H9 (cell line): ENCODE measurements around the gene AP2A2. TPM values are rescaled to one million over a fixed set of nuclear protein-coding genes. Genes with fewer than 3 reads are reported as not detected.

Source experiments
- DNase-seq: peaks from one replicate; pipeline ENCODE4 v3.0.0-alpha.2; 2017
- H2AFZ ChIP-seq: one replicate; pipeline ENCODE4 v1.6.1; 2013; ENCODE audit warnings: mild to moderate bottlenecking, low read length, control low read depth, moderate library complexity
- H2AK5ac ChIP-seq: 2 replicates; pipeline ENCODE4 v1.6.1; 2013; ENCODE audit warnings: low read length, control low read depth, mixed read lengths; ENCODE audit not compliant: insufficient read length
- H2BK120ac ChIP-seq: one replicate; pipeline ENCODE4 v1.6.1; 2013; ENCODE audit warnings: low read depth, mild to moderate bottlenecking, low read length, control low read depth, inconsistent platforms; ENCODE audit not compliant: poor library complexity, severe bottlenecking
- H2BK12ac ChIP-seq: 2 replicates; pipeline ENCODE4 v1.6.1; 2013; ENCODE audit warnings: low read length, control low read depth, mixed read lengths, low read depth; ENCODE audit not compliant: insufficient read length
- H2BK15ac ChIP-seq: 2 replicates; pipeline ENCODE4 v1.6.1; 2013; ENCODE audit warnings: low read depth, low read length, control low read depth
- H2BK20ac ChIP-seq: one replicate; pipeline ENCODE4 v1.6.1; 2013; ENCODE audit warnings: low read depth, mild to moderate bottlenecking, low read length, control low read depth, inconsistent platforms; ENCODE audit not compliant: poor library complexity, severe bottlenecking
- H2BK5ac ChIP-seq: 2 replicates; pipeline ENCODE4 v1.6.1; 2013; ENCODE audit warnings: low read length, control low read depth, mixed read lengths; ENCODE audit not compliant: insufficient read length
- H3K14ac ChIP-seq: 2 replicates; pipeline ENCODE4 v1.6.1; 2013; ENCODE audit warnings: low read length, control low read depth; ENCODE audit not compliant: insufficient read depth
- H3K18ac ChIP-seq: 2 replicates; pipeline ENCODE4 v1.6.1; 2013; ENCODE audit warnings: low read depth, mild to moderate bottlenecking, mixed read lengths, low read length, control low read depth; ENCODE audit not compliant: insufficient read length
- H3K23ac ChIP-seq: 2 replicates; pipeline ENCODE4 v1.6.1; 2013; ENCODE audit warnings: low read length, control low read depth, mixed read lengths, low read depth; ENCODE audit not compliant: insufficient read length
- H3K23me2 ChIP-seq: 2 replicates; pipeline ENCODE4 v1.6.1; 2013; ENCODE audit warnings: low read depth, mild to moderate bottlenecking, mixed read lengths, low read length, control low read depth; ENCODE audit not compliant: insufficient read length, poor library complexity, severe bottlenecking
- H3K27ac ChIP-seq: 2 replicates; pipeline ENCODE4 v1.5.1; 2013; ENCODE audit warnings: low read length, control low read depth, mixed read lengths, low read depth; ENCODE audit not compliant: insufficient read length
- H3K27me3 ChIP-seq: 2 replicates; pipeline ENCODE4 v1.6.1; 2013; ENCODE audit warnings: low read length, control low read depth, inconsistent platforms; ENCODE audit not compliant: insufficient read depth
- H3K4ac ChIP-seq: 2 replicates; pipeline ENCODE4 v1.6.1; 2013; ENCODE audit warnings: low read depth, mild to moderate bottlenecking, control low read depth, inconsistent platforms, low read length, moderate library complexity
- H3K4me1 ChIP-seq: 2 replicates; pipeline ENCODE4 v1.6.1; 2013; ENCODE audit warnings: low read length, control low read depth, inconsistent platforms; ENCODE audit not compliant: insufficient read depth
- H3K4me2 ChIP-seq: 2 replicates; pipeline ENCODE4 v1.6.1; 2013; ENCODE audit warnings: low read length, control low read depth, mixed read lengths; ENCODE audit not compliant: insufficient read length, insufficient read depth
- H3K56ac ChIP-seq: 2 replicates; pipeline ENCODE4 v1.6.1; 2013; ENCODE audit warnings: low read depth, mild to moderate bottlenecking, mixed read lengths, low read length, control low read depth; ENCODE audit not compliant: insufficient read length
- H3K79me1 ChIP-seq: 2 replicates; pipeline ENCODE4 v1.6.1; 2013; ENCODE audit warnings: low read depth, mild to moderate bottlenecking, moderate library complexity, low read length, control low read depth, inconsistent platforms; ENCODE audit not compliant: insufficient read depth, poor library complexity, severe bottlenecking
- H3K79me2 ChIP-seq: 2 replicates; pipeline ENCODE4 v1.6.1; 2013; ENCODE audit warnings: low read length, control low read depth, inconsistent platforms; ENCODE audit not compliant: insufficient read depth
- H3K9ac ChIP-seq: 2 replicates; pipeline ENCODE4 v1.6.1; 2013; ENCODE audit warnings: low read length, control low read depth, mixed read lengths; ENCODE audit not compliant: insufficient read length; ENCODE audit errors: extremely low read depth
- H3K9me3 ChIP-seq: one replicate; pipeline ENCODE4 v1.6.1; 2013; ENCODE audit warnings: low read depth, low read length, inconsistent platforms; ENCODE audit not compliant: control insufficient read depth
- H3T11ph ChIP-seq: one replicate; pipeline ENCODE4 v1.6.1; 2013; ENCODE audit warnings: mild to moderate bottlenecking, low read length, control low read depth, inconsistent platforms
- H4K20me1 ChIP-seq: one replicate; pipeline ENCODE4 v1.6.1; 2013; ENCODE audit not compliant: control insufficient read depth, insufficient read length, insufficient read depth
- H4K5ac ChIP-seq: 2 replicates; pipeline ENCODE4 v1.6.1; 2013; ENCODE audit warnings: low read depth, mild to moderate bottlenecking, mixed read lengths, low read length, control low read depth; ENCODE audit not compliant: insufficient read length
- H4K8ac ChIP-seq: replicated peaks from 2 replicates; pipeline ENCODE4 v1.6.1; 2013; ENCODE audit warnings: low read length, control low read depth, mixed read lengths, low read depth; ENCODE audit not compliant: insufficient read length
- H4K91ac ChIP-seq: 2 replicates; pipeline ENCODE4 v1.6.1; 2013; ENCODE audit warnings: low read depth, mild to moderate bottlenecking, moderate library complexity, mixed read lengths, low read length, control low read depth; ENCODE audit not compliant: insufficient read length
- H3K27ac Mint-ChIP-seq, 3 experiments: 2 replicates in 2 of 3; 3 replicates in 1 of 3; pipeline ENCODE4 v1.8.0; 2020 to 2021; ENCODE audit warnings: mixed read lengths in 3 of 3, mild to moderate bottlenecking in 1 of 3, moderate library complexity in 1 of 3
- H3K27me3 Mint-ChIP-seq: 2 replicates; pipeline ENCODE4 v1.8.0; 2021; ENCODE audit warnings: low read depth, mild to moderate bottlenecking, moderate library complexity, mixed read lengths
- H3K36me3 Mint-ChIP-seq, 3 experiments: 2 replicates in 2 of 3; 3 replicates in 1 of 3; pipeline ENCODE4 v1.8.0; 2020 to 2021; ENCODE audit warnings: low read depth in 3 of 3, mixed read lengths in 3 of 3; ENCODE audit not compliant: insufficient read depth in 1 of 3
- H3K4me1 Mint-ChIP-seq, 2 experiments: 2 replicates each; pipeline ENCODE4 v1.8.0; 2020; ENCODE audit warnings: mixed read lengths in 2 of 2
- H3K4me3 Mint-ChIP-seq, 2 experiments: 2 replicates in 1 of 2; 3 replicates in 1 of 2; pipeline ENCODE4 v1.8.0; 2020 to 2021; ENCODE audit warnings: mild to moderate bottlenecking in 2 of 2, mixed read lengths in 2 of 2, moderate library complexity in 1 of 2
- H3K9me3 Mint-ChIP-seq, 2 experiments: 2 replicates in 1 of 2; 3 replicates in 1 of 2; pipeline ENCODE4 v1.8.0; 2020; ENCODE audit warnings: mild to moderate bottlenecking in 2 of 2, mixed read lengths in 2 of 2, moderate library complexity in 1 of 2
- CTCF ChIP-seq: fragments of 200-600 bp; sonication (generic); conservative IDR thresholded peaks from 3 replicates; pipeline ENCODE4 v1.8.0; 2021; ENCODE audit warnings: antibody characterized with exemption, mild to moderate bottlenecking
- WGBS: extraction: QIAGEN DNeasy Blood & Tissue Kit; methylation state at CpG from one replicate; pipeline ENCODE4 v1.1.7; 2013; ENCODE audit warnings: missing lambda C conversion rate, low lambda C conversion rate, mixed read lengths; ENCODE audit not compliant: insufficient read length; ENCODE audit errors: extremely low coverage; 5-methylcytosine and 5-hydroxymethylcytosine counted together
- total RNA-seq: library from RNA; stranded (reverse); gene quantifications from 2 replicates; pipeline ENCODE4 v1.2.1, GENCODE V29; 2021

Gene AP2A2
- total RNA-seq, 1 experiment from 2014 or later, result 53.7 TPM

DNA sequence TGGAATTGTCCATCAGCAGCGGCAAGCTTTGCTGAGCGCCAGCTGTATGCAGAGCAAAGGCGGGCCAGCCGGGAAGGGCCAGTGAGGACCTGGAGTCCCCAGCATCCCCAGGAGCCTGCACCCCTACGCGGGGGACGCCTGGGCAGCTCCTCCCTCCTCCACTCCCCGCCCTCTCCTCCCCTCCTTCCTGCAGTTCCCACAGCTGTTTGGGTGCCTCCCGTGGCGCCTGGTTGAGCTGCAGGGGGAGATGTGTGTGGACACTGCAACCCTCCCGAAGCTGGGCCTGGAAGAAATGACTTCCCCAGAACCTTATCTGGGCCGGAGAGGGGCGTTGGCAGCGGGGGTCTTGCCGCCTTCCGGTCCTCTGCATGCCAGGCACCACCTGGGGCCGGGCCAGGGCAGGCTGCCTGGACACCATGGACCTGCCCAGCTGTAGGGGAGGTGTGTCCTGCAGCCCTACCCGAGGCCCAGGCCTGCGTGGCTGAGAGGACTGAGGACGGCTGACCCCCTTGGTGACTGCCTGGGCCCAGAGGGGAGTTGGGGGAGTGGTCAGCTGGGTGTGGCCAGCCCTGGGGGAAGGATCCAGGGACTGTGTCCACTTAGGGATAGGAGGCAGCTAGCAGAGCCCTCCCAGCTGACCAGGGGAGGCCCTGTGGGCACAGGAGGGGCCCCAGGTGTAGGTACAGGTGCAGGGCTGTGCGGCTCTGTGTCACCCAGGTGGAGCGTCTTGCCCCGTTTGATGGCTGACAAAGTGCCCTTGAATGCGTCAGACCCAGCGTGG lies 127.6 kb downstream of the AP2A2 start:
- H2AFZ ChIP-seq, result no peak overlapping the region
- no peak overlapping the region for H3K27ac Mint-ChIP-seq
- no peaks in the 10 kb centered on the region for H3K23me2 ChIP-seq
- no CpG with 5 or more reads among the region's 25 CpGs for WGBS
- H3K18ac ChIP-seq, result no peak overlapping the region
- no peak overlapping the region for H4K8ac ChIP-seq
- H4K20me1 ChIP-seq, result no peaks in the 10 kb centered on the region
- no peak overlapping the region for H3K4me2 ChIP-seq
- H3K4me3 Mint-ChIP-seq, result no peak overlapping the region
- no peak overlapping the region for H2BK15ac ChIP-seq
- H3K9me3 Mint-ChIP-seq, result no peaks in the 10 kb centered on the region
- TF ChIP-seq CTCF, result no peak
- no peak overlapping the region for H3T11ph ChIP-seq
- H2BK120ac ChIP-seq, result no peak overlapping the region
- H4K91ac ChIP-seq, result no peak overlapping the region
- H2AK5ac ChIP-seq, result no peak overlapping the region
- no peaks in the 10 kb centered on the region; a peak in 1 of 7 replicates for H3K36me3 Mint-ChIP-seq
- peaks cover 0 to 5% of the 10 kb centered on the region in 2 experiments; a peak in 2 of 4 replicates for H3K4me1 Mint-ChIP-seq
- no peak overlapping the region for H3K56ac ChIP-seq
- H3K27ac ChIP-seq, result no peak overlapping the region
- H3K79me1 ChIP-seq, result no peaks in the 10 kb centered on the region
- no peaks in the 10 kb centered on the region for H3K9me3 ChIP-seq
- H3K4me1 ChIP-seq, result no peaks in the 10 kb centered on the region
- no peak overlapping the region for H4K5ac ChIP-seq
- no peak overlapping the region for H3K9ac ChIP-seq
- no peak for DNase-seq
- no peak overlapping the region for H2BK5ac ChIP-seq
- H2BK12ac ChIP-seq, result no peak overlapping the region
- H3K79me2 ChIP-seq, result no peaks in the 10 kb centered on the region
- no peak overlapping the region for H3K4ac ChIP-seq
- H3K23ac ChIP-seq, result no peak overlapping the region
- no peak overlapping the region for H2BK20ac ChIP-seq
- H3K27me3 ChIP-seq, result no peaks in the 10 kb centered on the region
- H3K27me3 Mint-ChIP-seq, result peaks cover 8% of the 10 kb centered on the region
- H3K14ac ChIP-seq, result no peak overlapping the region; the same call in 1 of the 2 replicates
